Measurements from ENCODE around the gene FAN1. TPM values are rescaled to one million over a fixed set of nuclear protein-coding genes. Genes with fewer than 3 reads are reported as not detected.

The FAN1 gene
- total and polyA plus RNA-seq, 9 of the 15 experiments (the other 6 are each of a cell fraction or from before 2014, with no cell fraction given): 1.5 to 16.8 (median 12.0) TPM

- TF ChIP-seq KDM5B (IDR thresholded peaks at IDR 0.05; ENCODE audit: insufficient replicate concordance, low read depth, low read length): peak; percentile 69
- no peak for TF ChIP-seq ZNF444 (CRISPR knock-in tag; IDR thresholded peaks at IDR 0.05)
- TF ChIP-seq CREB1 (IDR thresholded peaks at IDR 0.05): no peak
- peak; percentile 55; the same call in 1 of the 2 replicates for TF ChIP-seq CREB1 (CRISPR knock-in tag; IDR thresholded peaks at IDR 0.05)
- TF ChIP-seq TBL1XR1 (IDR thresholded peaks at IDR 0.05; ENCODE audit: low read length in 2 of 2): no peak
- TF ChIP-seq XRCC3 (IDR thresholded peaks at IDR 0.05): no peak
- peak; percentile 56 for TF ChIP-seq JUND (IDR thresholded peaks at IDR 0.05; ENCODE audit: borderline replicate concordance, low read depth, low read length)
- peak; percentile 30; the same call in 1 of the 3 replicates for TF ChIP-seq JUND (tag; IDR thresholded peaks at IDR 0.05; ENCODE audit: borderline replicate concordance, low read depth, low read length)
- no peak for TF ChIP-seq ZNF347 (CRISPR knock-in tag; IDR thresholded peaks at IDR 0.05; ENCODE audit: low read depth)
- TF ChIP-seq CBX3 (IDR thresholded peaks at IDR 0.05; ENCODE audit: borderline replicate concordance in 1 of 2, low read length in 2 of 2): no peak
- peak; percentile 89 for TF ChIP-seq RBFOX2 (IDR thresholded peaks at IDR 0.05; ENCODE audit: low read depth, low read length)
- TF ChIP-seq OTX1 (CRISPR knock-in tag; IDR thresholded peaks at IDR 0.05): no peak
- peak; percentile 71 for TF ChIP-seq MAX (CRISPR knock-in tag; IDR thresholded peaks at IDR 0.05)
- TF ChIP-seq MLLT1 (IDR thresholded peaks at IDR 0.05): peak in 1 of 2 experiments; percentile 100; a peak in 2 of 4 replicates
- TF ChIP-seq ZNF764 (CRISPR knock-in tag; IDR thresholded peaks at IDR 0.05; ENCODE audit: low read depth): no peak
- no peak for TF ChIP-seq CBX5 (IDR thresholded peaks at IDR 0.05; ENCODE audit: borderline replicate concordance, low read depth)
- TF ChIP-seq TCFL5 (CRISPR knock-in tag; conservative IDR thresholded peaks at IDR 0.05): no peak
- TF ChIP-seq ZEB2 (IDR thresholded peaks at IDR 0.05): peak; percentile 59; the same call in 1 of the 2 replicates
- TF ChIP-seq TFAP4 (CRISPR knock-in tag; IDR thresholded peaks at IDR 0.05; ENCODE audit: borderline replicate concordance): peak; percentile 84
- TF ChIP-seq UBTF (IDR thresholded peaks at IDR 0.05; ENCODE audit: borderline replicate concordance in 1 of 2, low read depth in 2 of 2, low read length in 2 of 2): peak in 1 of 2 experiments; percentile 68; a peak in 1 of 4 replicates
- no peak for TF ChIP-seq ZNF280B (CRISPR knock-in tag; IDR thresholded peaks at IDR 0.05)
These were observed at the start of gene FAN1 (continued) for GRCh38 chr15:30903497-30904187.
